Measurements from ENCODE around the gene CEP41. TPM values are rescaled to one million over a fixed set of nuclear protein-coding genes. Genes with fewer than 3 reads are reported as not detected.
A peak's percentile ranks its signal among the peaks of the same experiment; 100 is the strongest.

CEP41 gene
- total and polyA plus RNA-seq, 5 donors from 2014 or later = 4.1 to 22.0 (median 12.7) TPM

GRCh38 chr7:130350945-130351790, 89.6 kb downstream of the CEP41 start:
- no peak overlapping the region for H3K4me3 ChIP-seq (ENCODE audit: low read depth, low read length)
- no peak for ATAC-seq (ENCODE audit: low read depth in 2 of 2)

GRCh38 chr7:130349911-130350782, 90.7 kb downstream of the CEP41 start:
- DNase-seq = no peak
- Mint-ChIP-seq H3K9me3 (peaks cover 0 to 4% (median 0%) of the 10 kb centered on the region in 7 donors), H3K27ac (peak overlapping the region in 1 of 3 donors; percentile 64), H3K4me3 (no peak overlapping the region), H3K4me1 (peaks cover 0 to 7% (median 5%) of the 10 kb centered on the region in 4 donors), H3K36me3 (no peaks in the 10 kb centered on the region), H3K27me3 (peaks cover 9% of the 10 kb centered on the region)
- H3K27ac ChIP-seq (ENCODE audit: insufficient read depth, low read length, poor library complexity, severe bottlenecking) = no peak overlapping the region
- H3K4me3 ChIP-seq (ENCODE audit: low read depth, low read length) = no peak overlapping the region
- no peaks in the 10 kb centered on the region for H3K27me3 ChIP-seq (ENCODE audit: control insufficient read depth, insufficient read depth, low read length)
- no peak for ATAC-seq (ENCODE audit: low read depth in 2 of 2)
- H3K9me3 ChIP-seq (ENCODE audit: control insufficient read depth in 2 of 2, low read length in 2 of 2) = no peaks in the 10 kb centered on the region
- H3K36me3 ChIP-seq (ENCODE audit: control insufficient read depth, insufficient read depth, low read length) = no peaks in the 10 kb centered on the region
- no peaks in the 10 kb centered on the region for H3K4me1 ChIP-seq (ENCODE audit: control insufficient read depth, insufficient read depth, low read length, poor library complexity, severe bottlenecking)

More at GRCh38 chr7:130350945-130351790, 89.6 kb downstream of the CEP41 start:
- Mint-ChIP-seq H3K4me3 (no peak overlapping the region), H3K36me3 (no peaks in the 10 kb centered on the region), H3K9me3 (peaks cover 0 to 4% (median 0%) of the 10 kb centered on the region in 7 donors), H3K27ac (no peak overlapping the region), H3K4me1 (peaks cover 0 to 7% (median 5%) of the 10 kb centered on the region in 4 donors), H3K27me3 (peaks cover 9% of the 10 kb centered on the region)
- Histone ChIP-seq H3K9me3 (ENCODE audit: control insufficient read depth in 2 of 2, low read length in 2 of 2) (no peaks in the 10 kb centered on the region), H3K36me3 (ENCODE audit: control insufficient read depth, insufficient read depth, low read length) (no peaks in the 10 kb centered on the region), H3K27me3 (ENCODE audit: control insufficient read depth, insufficient read depth, low read length) (no peaks in the 10 kb centered on the region), H3K4me1 (ENCODE audit: control insufficient read depth, insufficient read depth, low read length, poor library complexity, severe bottlenecking) (no peaks in the 10 kb centered on the region), H3K27ac (ENCODE audit: insufficient read depth, low read length, poor library complexity, severe bottlenecking) (no peak overlapping the region)
- no peak for DNase-seq

- Histone ChIP-seq H3K27me3 (ENCODE audit: control insufficient read depth, insufficient read depth, low read length) (no peaks in the 10 kb centered on the region), H3K27ac (ENCODE audit: insufficient read depth, low read length, poor library complexity, severe bottlenecking) (no peak overlapping the region), H3K9me3 (ENCODE audit: control insufficient read depth in 2 of 2, low read length in 2 of 2) (no peaks in the 10 kb centered on the region), H3K36me3 (ENCODE audit: control insufficient read depth, insufficient read depth, low read length) (no peaks in the 10 kb centered on the region), H3K4me1 (ENCODE audit: control insufficient read depth, insufficient read depth, low read length, poor library complexity, severe bottlenecking) (no peaks in the 10 kb centered on the region), H3K4me3 (ENCODE audit: low read depth, low read length) (no peak overlapping the region)
- Mint-ChIP-seq H3K4me1 (peaks cover 0 to 4% (median under 1%) of the 10 kb centered on the region in 4 donors), H3K36me3 (no peaks in the 10 kb centered on the region), H3K9me3 (peaks cover 0 to 2% (median 0%) of the 10 kb centered on the region in 7 donors), H3K4me3 (no peak overlapping the region), H3K27me3 (peaks cover 8% of the 10 kb centered on the region), H3K27ac (no peak overlapping the region)
- ATAC-seq (ENCODE audit: low read depth in 2 of 2) (no peak), DNase-seq (no peak)
Observed at GRCh38 chr7:130346941-130347340, 93.9 kb downstream of the CEP41 start.

GRCh38 chr7:130346177-130346905, 94.5 kb downstream of the CEP41 start:
- no peak overlapping the region for H3K27ac ChIP-seq (ENCODE audit: insufficient read depth, low read length, poor library complexity, severe bottlenecking)
- Mint-ChIP-seq H3K4me1 (peaks cover 0 to 4% (median 0%) of the 10 kb centered on the region in 4 donors), H3K4me3 (no peak overlapping the region), H3K36me3 (no peaks in the 10 kb centered on the region), H3K27ac (no peak overlapping the region), H3K9me3 (peaks cover 0 to 2% (median 0%) of the 10 kb centered on the region in 7 donors), H3K27me3 (peaks cover 8% of the 10 kb centered on the region)
- no peaks in the 10 kb centered on the region for H3K9me3 ChIP-seq (ENCODE audit: control insufficient read depth in 2 of 2, low read length in 2 of 2)
- ATAC-seq (ENCODE audit: low read depth in 2 of 2) = no peak
- no peaks in the 10 kb centered on the region for H3K4me1 ChIP-seq (ENCODE audit: control insufficient read depth, insufficient read depth, low read length, poor library complexity, severe bottlenecking)
- no peaks in the 10 kb centered on the region for H3K36me3 ChIP-seq (ENCODE audit: control insufficient read depth, insufficient read depth, low read length)
- no peak for DNase-seq
- H3K4me3 ChIP-seq (ENCODE audit: low read depth, low read length) = no peak overlapping the region
- H3K27me3 ChIP-seq (ENCODE audit: control insufficient read depth, insufficient read depth, low read length) = no peaks in the 10 kb centered on the region

GRCh38 chr7:130345725-130346124, 95.1 kb downstream of the CEP41 start:
- Histone ChIP-seq H3K27me3 (ENCODE audit: control insufficient read depth, insufficient read depth, low read length) (no peaks in the 10 kb centered on the region), H3K4me1 (ENCODE audit: control insufficient read depth, insufficient read depth, low read length, poor library complexity, severe bottlenecking) (no peaks in the 10 kb centered on the region), H3K9me3 (ENCODE audit: control insufficient read depth in 2 of 2, low read length in 2 of 2) (no peaks in the 10 kb centered on the region), H3K36me3 (ENCODE audit: control insufficient read depth, insufficient read depth, low read length) (no peaks in the 10 kb centered on the region), H3K27ac (ENCODE audit: insufficient read depth, low read length, poor library complexity, severe bottlenecking) (no peak overlapping the region), H3K4me3 (ENCODE audit: low read depth, low read length) (no peak overlapping the region)
- peaks cover 0 to 4% (median 0%) of the 10 kb centered on the region in 4 donors for H3K4me1 Mint-ChIP-seq
- H3K4me3 Mint-ChIP-seq = no peak overlapping the region
- peaks cover 0 to 2% (median 0%) of the 10 kb centered on the region in 7 donors for H3K9me3 Mint-ChIP-seq
- no peak for ATAC-seq (ENCODE audit: low read depth in 2 of 2)
- H3K36me3 Mint-ChIP-seq = no peaks in the 10 kb centered on the region
- peaks cover 8% of the 10 kb centered on the region for H3K27me3 Mint-ChIP-seq
- no peak for DNase-seq
- H3K27ac Mint-ChIP-seq = no peak overlapping the region

GRCh38 chr7:130345136-130345535, 95.7 kb downstream of the CEP41 start:
- no peaks in the 10 kb centered on the region for H3K27me3 ChIP-seq (ENCODE audit: control insufficient read depth, insufficient read depth, low read length)
- Mint-ChIP-seq H3K4me1 (peaks cover 0 to 4% (median 0%) of the 10 kb centered on the region in 4 donors), H3K27me3 (peaks cover 8% of the 10 kb centered on the region)

GRCh38 chr7:130344271-130344866, 96.4 kb downstream of the CEP41 start, which contains the start of gene CPA5:
Gene CPA5 (plus strand): TSS chr7:130344816. CDS start chr7:130346486, 1,670 bp downstream.
- Histone ChIP-seq H3K36me3 (ENCODE audit: control insufficient read depth, insufficient read depth, low read length) (no peaks in the 10 kb centered on the region), H3K4me1 (ENCODE audit: control insufficient read depth, insufficient read depth, low read length, poor library complexity, severe bottlenecking) (no peaks in the 10 kb centered on the region), H3K27me3 (ENCODE audit: control insufficient read depth, insufficient read depth, low read length) (no peaks in the 10 kb centered on the region), H3K4me3 (ENCODE audit: low read depth, low read length) (no peak within 1 kb of the TSS), H3K27ac (ENCODE audit: insufficient read depth, low read length, poor library complexity, severe bottlenecking) (no peak within 1 kb of the TSS), H3K9me3 (ENCODE audit: control insufficient read depth in 2 of 2, low read length in 2 of 2) (no peaks in the 10 kb centered on the region)
- DNase-seq = no peak
- Mint-ChIP-seq H3K27ac (no peak within 1 kb of the TSS), H3K36me3 (no peaks in the 10 kb centered on the region), H3K4me1 (peaks cover 0 to 4% (median 0%) of the 10 kb centered on the region in 4 donors), H3K4me3 (no peak within 1 kb of the TSS), H3K9me3 (peaks cover 0 to 2% (median 0%) of the 10 kb centered on the region in 7 donors), H3K27me3 (peaks cover 8% of the 10 kb centered on the region)
- ATAC-seq (ENCODE audit: low read depth in 2 of 2) = no peak

More at GRCh38 chr7:130345136-130345535, 95.7 kb downstream of the CEP41 start:
- no peak for ATAC-seq (ENCODE audit: low read depth in 2 of 2)
- H3K4me3 ChIP-seq (ENCODE audit: low read depth, low read length) = no peak overlapping the region
- H3K4me1 ChIP-seq (ENCODE audit: control insufficient read depth, insufficient read depth, low read length, poor library complexity, severe bottlenecking) = no peaks in the 10 kb centered on the region
- DNase-seq = no peak
- Mint-ChIP-seq H3K4me3 (no peak overlapping the region), H3K27ac (no peak overlapping the region), H3K9me3 (peaks cover 0 to 2% (median 0%) of the 10 kb centered on the region in 7 donors), H3K36me3 (no peaks in the 10 kb centered on the region)
- H3K36me3 ChIP-seq (ENCODE audit: control insufficient read depth, insufficient read depth, low read length) = no peaks in the 10 kb centered on the region
- H3K9me3 ChIP-seq (ENCODE audit: control insufficient read depth in 2 of 2, low read length in 2 of 2) = no peaks in the 10 kb centered on the region
- no peak overlapping the region for H3K27ac ChIP-seq (ENCODE audit: insufficient read depth, low read length, poor library complexity, severe bottlenecking)
